ENCODE data around the gene WDR4. TPM values are rescaled to one million over a fixed set of nuclear protein-coding genes. Genes with fewer than 3 reads are reported as not detected.

Gene WDR4
- total RNA-seq, 2 donors from 2014 or later: 10.3 to 18.5 TPM

- Histone ChIP-seq H3K27me3 (replicated peaks; ENCODE audit: insufficient read depth) (no peaks in the 10 kb centered on the region), H3K4me3 (no peak overlapping the region), H3K4me1 (ENCODE audit: control insufficient read depth in 1 of 2, low read depth in 2 of 2) (no peaks in the 10 kb centered on the region), H3K36me3 (peaks cover 61% of the 10 kb centered on the region), H3K27ac (no peak overlapping the region), H3K9me3 (no peaks in the 10 kb centered on the region)
- TF ChIP-seq CTCF (IDR thresholded peaks at IDR 0.05): no peak
- DNase-seq (ENCODE audit: low spot score) (no peak), ATAC-seq (ENCODE audit: insufficient number of reproducible peaks, low FRiP score, low read depth) (no peak)
Observed at GRCh38 chr21:42855171-42855936, 24.0 kb downstream of the WDR4 start.

- Histone ChIP-seq H3K36me3 (peaks cover 65% of the 10 kb centered on the region), H3K9me3 (no peaks in the 10 kb centered on the region), H3K4me1 (ENCODE audit: control insufficient read depth in 1 of 2, low read depth in 2 of 2) (no peaks in the 10 kb centered on the region), H3K27ac (no peak overlapping the region), H3K4me3 (no peak overlapping the region), H3K27me3 (replicated peaks; ENCODE audit: insufficient read depth) (no peaks in the 10 kb centered on the region)
- no peak for ATAC-seq (ENCODE audit: insufficient number of reproducible peaks, low FRiP score, low read depth)
- DNase-seq (ENCODE audit: low spot score): no peak
- TF ChIP-seq CTCF (IDR thresholded peaks at IDR 0.05): no peak
Observed at GRCh38 chr21:42854246-42855010, 24.9 kb downstream of the WDR4 start.

GRCh38 chr21:42853621-42854020 is 25.7 kb downstream of the WDR4 start:
- Histone ChIP-seq H3K36me3 (peaks cover 68% of the 10 kb centered on the region), H3K4me3 (no peak overlapping the region)
- ATAC-seq (ENCODE audit: insufficient number of reproducible peaks, low FRiP score, low read depth): no peak

GRCh38 chr21:42852925-42853570 is 26.3 kb downstream of the WDR4 start:
- H3K9me3 ChIP-seq: no peaks in the 10 kb centered on the region
- H3K27me3 ChIP-seq (replicated peaks; ENCODE audit: insufficient read depth): no peaks in the 10 kb centered on the region
- ATAC-seq (ENCODE audit: insufficient number of reproducible peaks, low FRiP score, low read depth): no peak
- H3K27ac ChIP-seq: no peak overlapping the region
- no peak for DNase-seq (ENCODE audit: low spot score)
- no peak overlapping the region for H3K4me3 ChIP-seq
- peaks cover 63% of the 10 kb centered on the region for H3K36me3 ChIP-seq
- no peak for TF ChIP-seq CTCF (IDR thresholded peaks at IDR 0.05)
- no peaks in the 10 kb centered on the region for H3K4me1 ChIP-seq (ENCODE audit: control insufficient read depth in 1 of 2, low read depth in 2 of 2)

More at GRCh38 chr21:42853621-42854020, 25.7 kb downstream of the WDR4 start:
- no peak for DNase-seq (ENCODE audit: low spot score)
- H3K4me1 ChIP-seq (ENCODE audit: control insufficient read depth in 1 of 2, low read depth in 2 of 2): no peaks in the 10 kb centered on the region
- TF ChIP-seq CTCF (IDR thresholded peaks at IDR 0.05): no peak
- no peaks in the 10 kb centered on the region for H3K9me3 ChIP-seq
- H3K27ac ChIP-seq: no peak overlapping the region
- H3K27me3 ChIP-seq (replicated peaks; ENCODE audit: insufficient read depth): no peaks in the 10 kb centered on the region
